ENCODE data around the gene MAGEH1. TPM values are rescaled to one million over a fixed set of nuclear protein-coding genes. Genes with fewer than 3 reads are reported as not detected.

MAGEH1 gene, protein sequence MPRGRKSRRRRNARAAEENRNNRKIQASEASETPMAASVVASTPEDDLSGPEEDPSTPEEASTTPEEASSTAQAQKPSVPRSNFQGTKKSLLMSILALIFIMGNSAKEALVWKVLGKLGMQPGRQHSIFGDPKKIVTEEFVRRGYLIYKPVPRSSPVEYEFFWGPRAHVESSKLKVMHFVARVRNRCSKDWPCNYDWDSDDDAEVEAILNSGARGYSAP
- total RNA-seq, result 36.4 and 41.1 TPM in 2 replicates

DNA sequence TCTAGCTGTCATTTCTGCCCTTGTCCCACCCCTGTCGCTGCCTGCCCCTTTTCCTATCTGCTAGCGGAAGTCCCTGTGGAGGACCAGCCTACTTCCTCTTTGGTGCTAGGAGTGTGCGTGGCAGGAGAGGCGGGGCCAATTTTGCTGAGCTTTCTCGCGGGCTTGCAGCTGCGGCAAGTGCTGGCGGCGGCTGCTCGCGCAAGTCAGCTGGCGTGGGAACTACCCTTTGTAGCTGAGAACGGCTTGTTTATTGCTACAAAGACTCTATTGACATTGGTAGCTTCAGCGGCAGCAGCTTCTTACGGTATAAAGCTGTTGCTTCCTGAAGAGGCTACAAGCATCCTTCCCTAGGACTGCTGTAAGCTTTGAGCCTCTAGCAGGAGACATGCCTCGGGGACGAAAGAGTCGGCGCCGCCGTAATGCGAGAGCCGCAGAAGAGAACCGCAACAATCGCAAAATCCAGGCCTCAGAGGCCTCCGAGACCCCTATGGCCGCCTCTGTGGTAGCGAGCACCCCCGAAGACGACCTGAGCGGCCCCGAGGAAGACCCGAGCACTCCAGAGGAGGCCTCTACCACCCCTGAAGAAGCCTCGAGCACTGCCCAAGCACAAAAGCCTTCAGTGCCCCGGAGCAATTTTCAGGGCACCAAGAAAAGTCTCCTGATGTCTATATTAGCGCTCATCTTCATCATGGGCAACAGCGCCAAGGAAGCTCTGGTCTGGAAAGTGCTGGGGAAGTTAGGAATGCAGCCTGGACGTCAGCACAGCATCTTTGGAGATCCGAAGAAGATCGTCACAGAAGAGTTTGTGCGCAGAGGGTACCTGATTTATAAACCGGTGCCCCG is at the start of gene MAGEH1:
TSS of gene MAGEH1 (plus strand) at position 138 of the 843 bp plus-strand sequence. CDS start at position 386, 248 bp downstream.

DNA sequence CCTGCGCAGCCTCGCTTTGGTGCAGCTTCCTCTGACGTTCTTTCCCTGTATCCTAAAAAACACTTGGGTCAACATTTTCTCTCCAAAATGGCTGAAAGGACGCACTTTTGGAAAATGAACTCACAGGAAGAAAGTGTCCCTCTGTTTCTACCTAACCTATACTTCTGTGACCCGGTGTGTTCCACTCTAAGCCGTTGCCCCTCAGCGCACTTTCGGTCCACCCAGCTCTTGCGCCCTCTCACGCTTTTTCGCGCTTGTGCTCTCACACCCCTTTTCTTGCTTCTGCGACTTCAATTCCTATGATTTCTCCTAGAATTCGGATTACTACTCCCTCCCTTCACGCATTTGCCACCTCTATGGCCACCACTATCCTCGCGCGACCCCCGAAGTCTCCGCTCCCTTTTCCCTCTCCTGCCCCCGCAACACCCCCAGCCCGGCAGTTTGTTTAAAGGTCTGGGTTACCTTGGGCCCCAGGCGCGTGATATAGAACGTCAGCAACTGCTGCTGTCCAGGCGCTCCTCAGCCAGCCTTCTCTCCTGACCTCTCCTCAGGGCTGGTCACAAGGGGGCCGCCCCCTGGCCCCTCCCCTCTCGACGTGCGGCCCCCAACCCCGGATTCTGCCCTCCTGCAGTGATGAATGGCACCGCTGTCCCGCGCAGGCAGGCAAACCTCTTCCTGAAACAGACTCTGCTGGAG is 37.5 kb downstream of the MAGEH1 start, which contains the start of gene USP51:
TSS of gene USP51 (minus strand) at position 535 of the 696 bp plus-strand sequence. CDS start 909 bp downstream, outside the sequence.

Other genes with a start within 250 kb of the MAGEH1 start
- not detected in 2 replicates for gene PAGE5, start 231.8 kb upstream of the MAGEH1 start, total RNA-seq
- gene PAGE3, start 187.2 kb upstream of the MAGEH1 start, total RNA-seq, result not detected in 2 replicates
- 1.6 and 1.9 TPM in 2 replicates for gene USP51, start 37.7 kb downstream of the MAGEH1 start, total RNA-seq
- not detected in 2 replicates for gene FOXR2, start 171.3 kb downstream of the MAGEH1 start, total RNA-seq

All from cardiac ventricle fibroblast (primary cell).